Endothelial cell (in vitro differentiated cells): ENCODE results near the gene TBKBP1. TPM values are rescaled to one million over a fixed set of nuclear protein-coding genes. Genes with fewer than 3 reads are reported as not detected.

Experiments used
- DNase-seq: peaks from one replicate; pipeline ENCODE4 v3.0.0; 2021; ENCODE audit warnings: low spot score
- H3K27ac Mint-ChIP-seq: one replicate; pipeline ENCODE4 v1.8.0; 2021; ENCODE audit warnings: mixed read lengths, inconsistent platforms; ENCODE audit not compliant: unreplicated experiment
- H3K27me3 Mint-ChIP-seq: one replicate; pipeline ENCODE4 v1.8.0; 2021; ENCODE audit warnings: mild to moderate bottlenecking, moderate library complexity, mixed read lengths, inconsistent platforms; ENCODE audit not compliant: unreplicated experiment
- H3K36me3 Mint-ChIP-seq: one replicate; pipeline ENCODE4 v1.8.0; 2021; ENCODE audit warnings: mild to moderate bottlenecking, low read depth, mixed read lengths, inconsistent platforms; ENCODE audit not compliant: unreplicated experiment
- H3K4me1 Mint-ChIP-seq: one replicate; pipeline ENCODE4 v1.8.0; 2021; ENCODE audit warnings: mild to moderate bottlenecking, mixed read lengths, inconsistent platforms; ENCODE audit not compliant: unreplicated experiment
- H3K4me3 Mint-ChIP-seq: one replicate; pipeline ENCODE4 v1.8.0; 2021; ENCODE audit warnings: mild to moderate bottlenecking, mixed read lengths, inconsistent platforms; ENCODE audit not compliant: unreplicated experiment
- H3K9me3 Mint-ChIP-seq: one replicate; pipeline ENCODE4 v1.8.0; 2021; ENCODE audit warnings: mixed read lengths, inconsistent platforms; ENCODE audit not compliant: unreplicated experiment
- total RNA-seq: library from RNA; stranded (reverse); fragmentation: NEBNext Ultra II Directional; extraction: Animal tissue kit (Norgen Biotek cat#: 25700); gene quantifications from one replicate; pipeline ENCODE4 v1.2.1, GENCODE V29; 2021; ENCODE audit not compliant: unreplicated experiment
- TF ChIP-seq, protein P1 (sequence below): fragments of 200-600 bp; sonication (generic); IDR thresholded peaks from one replicate; pipeline ENCODE4 v1.5.0; 2021; ENCODE audit warnings: antibody characterized with exemption; ENCODE audit not compliant: unreplicated experiment

Gene TBKBP1
- total RNA-seq, 1 donor from 2014 or later, result 31.4 TPM

DNA sequence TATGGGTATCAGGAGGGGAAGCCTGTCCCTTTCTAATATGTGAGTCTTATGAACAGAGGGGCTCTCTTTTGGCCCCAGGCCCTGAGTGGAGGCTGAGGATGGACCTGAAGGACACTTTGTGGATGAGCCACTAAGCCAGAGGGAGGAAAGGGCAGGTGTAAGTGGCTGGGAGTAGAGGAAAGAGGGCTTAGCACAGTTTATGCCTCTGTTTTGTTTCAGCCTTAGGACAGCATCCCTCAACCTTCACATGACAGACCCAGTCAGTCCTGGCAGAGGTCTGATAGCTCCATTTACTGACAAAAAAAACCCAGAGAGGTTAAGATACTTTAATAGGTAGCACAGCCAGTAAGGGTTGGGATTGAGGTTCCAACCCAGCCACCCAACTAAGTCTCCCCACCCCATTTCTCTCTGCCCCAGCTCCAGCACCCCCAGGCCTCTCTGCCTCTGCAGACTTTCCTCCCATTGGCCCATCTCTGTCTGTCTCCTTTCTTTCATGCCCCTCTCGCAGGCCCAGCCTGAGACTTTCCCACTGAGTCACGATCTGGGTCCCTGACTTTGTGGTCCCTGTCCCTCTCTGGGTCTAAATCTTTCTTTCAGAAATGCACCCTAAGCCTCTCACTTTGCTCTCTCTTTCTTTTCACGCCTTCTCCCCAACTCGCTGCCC, 34.4 kb downstream of the TBKBP1 start:
- Mint-ChIP-seq H3K4me1 (peaks cover 28% of the 10 kb centered on the region), H3K4me3 (no peak overlapping the region), H3K27me3 (peaks cover 21% of the 10 kb centered on the region), H3K9me3 (no peaks in the 10 kb centered on the region), H3K36me3 (no peaks in the 10 kb centered on the region), H3K27ac (no peak overlapping the region)
- TF ChIP-seq, protein P1, sequence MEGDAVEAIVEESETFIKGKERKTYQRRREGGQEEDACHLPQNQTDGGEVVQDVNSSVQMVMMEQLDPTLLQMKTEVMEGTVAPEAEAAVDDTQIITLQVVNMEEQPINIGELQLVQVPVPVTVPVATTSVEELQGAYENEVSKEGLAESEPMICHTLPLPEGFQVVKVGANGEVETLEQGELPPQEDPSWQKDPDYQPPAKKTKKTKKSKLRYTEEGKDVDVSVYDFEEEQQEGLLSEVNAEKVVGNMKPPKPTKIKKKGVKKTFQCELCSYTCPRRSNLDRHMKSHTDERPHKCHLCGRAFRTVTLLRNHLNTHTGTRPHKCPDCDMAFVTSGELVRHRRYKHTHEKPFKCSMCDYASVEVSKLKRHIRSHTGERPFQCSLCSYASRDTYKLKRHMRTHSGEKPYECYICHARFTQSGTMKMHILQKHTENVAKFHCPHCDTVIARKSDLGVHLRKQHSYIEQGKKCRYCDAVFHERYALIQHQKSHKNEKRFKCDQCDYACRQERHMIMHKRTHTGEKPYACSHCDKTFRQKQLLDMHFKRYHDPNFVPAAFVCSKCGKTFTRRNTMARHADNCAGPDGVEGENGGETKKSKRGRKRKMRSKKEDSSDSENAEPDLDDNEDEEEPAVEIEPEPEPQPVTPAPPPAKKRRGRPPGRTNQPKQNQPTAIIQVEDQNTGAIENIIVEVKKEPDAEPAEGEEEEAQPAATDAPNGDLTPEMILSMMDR, result no peak
- DNase-seq, result no peak

DNA sequence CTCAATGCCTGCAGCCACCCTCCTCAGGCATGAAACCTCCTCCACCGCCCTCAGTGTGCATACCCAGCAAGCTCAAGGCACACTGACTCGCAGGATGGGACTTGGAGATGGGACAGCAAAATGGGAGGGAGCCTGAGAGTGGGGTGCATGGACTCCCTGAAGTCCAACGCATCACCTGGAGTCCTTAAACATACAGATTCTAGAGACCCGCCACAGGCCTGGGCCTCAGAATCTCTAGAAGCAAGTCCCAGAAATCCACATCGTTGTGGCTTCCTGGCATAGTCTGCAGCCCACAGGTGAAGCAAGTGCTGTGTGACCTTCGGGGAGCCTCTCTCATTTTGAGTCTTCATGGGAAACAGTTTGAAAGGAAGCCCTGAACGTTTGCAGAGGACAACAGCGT, 35.5 kb downstream of the TBKBP1 start:
- DNase-seq, result no peak
- peaks cover 36% of the 10 kb centered on the region for H3K4me1 Mint-ChIP-seq
- H3K36me3 Mint-ChIP-seq, result peaks cover 3% of the 10 kb centered on the region
- H3K27ac Mint-ChIP-seq, result no peak overlapping the region
- H3K4me3 Mint-ChIP-seq, result no peak overlapping the region
- no peaks in the 10 kb centered on the region for H3K9me3 Mint-ChIP-seq
- H3K27me3 Mint-ChIP-seq, result peaks cover 26% of the 10 kb centered on the region
- TF ChIP-seq, protein P1, result no peak

DNA sequence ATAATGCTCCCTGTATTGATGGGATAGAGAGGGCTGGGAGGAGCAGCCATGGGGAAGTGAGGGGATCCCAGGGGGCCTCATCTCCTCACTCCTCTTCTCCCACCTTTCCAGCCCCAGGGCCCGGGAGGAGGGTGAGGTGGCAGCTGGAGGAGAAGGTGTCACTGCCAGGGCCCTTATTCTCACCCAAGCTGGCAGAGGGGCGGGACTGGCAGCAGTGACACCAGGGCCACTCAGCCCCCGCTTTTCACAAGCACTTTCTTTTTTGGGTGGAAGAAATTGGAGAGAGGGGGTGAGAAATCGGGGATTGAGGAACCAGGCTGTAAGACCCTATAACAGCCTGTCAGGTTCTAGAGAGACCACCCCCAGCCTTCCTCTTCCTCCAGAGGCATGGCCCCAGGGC, 36.7 kb downstream of the TBKBP1 start:
- peaks cover 27% of the 10 kb centered on the region for H3K27me3 Mint-ChIP-seq
- no peak for DNase-seq
- no peaks in the 10 kb centered on the region for H3K9me3 Mint-ChIP-seq
- TF ChIP-seq, protein P1, result no peak
- H3K4me3 Mint-ChIP-seq, result no peak overlapping the region
- H3K27ac Mint-ChIP-seq, result no peak overlapping the region
- H3K4me1 Mint-ChIP-seq, result peaks cover 29% of the 10 kb centered on the region
- peaks cover 3% of the 10 kb centered on the region for H3K36me3 Mint-ChIP-seq

DNA sequence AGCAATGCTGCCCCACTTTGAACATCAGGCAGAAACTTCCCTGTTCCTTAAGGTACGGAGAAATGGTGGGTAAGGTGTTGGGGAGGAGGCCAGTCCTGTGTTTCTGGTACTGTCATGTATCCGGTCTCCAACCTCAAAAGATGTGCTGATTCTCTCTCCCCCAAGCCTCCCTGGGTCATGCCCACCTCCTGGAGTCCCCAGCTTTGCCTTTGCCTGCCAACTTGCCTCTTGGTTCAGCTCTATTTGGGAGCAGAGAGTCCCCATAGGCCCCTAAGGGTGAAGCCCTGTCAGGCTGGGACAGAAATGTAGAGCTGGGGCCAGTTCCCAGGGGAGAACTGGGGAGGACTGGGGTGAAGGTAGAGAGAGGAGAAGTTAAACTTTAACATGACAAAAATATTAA, 37.4 kb downstream of the TBKBP1 start:
- no peak overlapping the region for H3K4me3 Mint-ChIP-seq

More for the DNA sequence above, 37.4 kb downstream of the TBKBP1 start:
- TF ChIP-seq, protein P1, result no peak
- no peak for DNase-seq
- no peaks in the 10 kb centered on the region for H3K9me3 Mint-ChIP-seq
- H3K4me1 Mint-ChIP-seq, result peaks cover 30% of the 10 kb centered on the region
- H3K27ac Mint-ChIP-seq, result no peak overlapping the region
- peaks cover 3% of the 10 kb centered on the region for H3K36me3 Mint-ChIP-seq
- H3K27me3 Mint-ChIP-seq, result peaks cover 30% of the 10 kb centered on the region
